NCI-H69 (cell line): ENCODE data around the gene IDH3A.
"Not testable (repeated sequence)": the region's sequence is repeated elsewhere in the genome, so short reads cannot be mapped to it uniquely, and the experiment has no call there.

Experiments used
- DNase-seq: peaks from one replicate; lab custom pipeline; 2025; lab: John Stamatoyannopoulos, UW

The IDH3A gene

GRCh38 chr15:78129751-78130287 lies 19.3 kb upstream of the IDH3A start:
- DNase-seq = peak; percentile 37

- DNase-seq = no peak
Measured at GRCh38 chr15:78130466-78131294, 18.5 kb upstream of the IDH3A start.

DNA sequence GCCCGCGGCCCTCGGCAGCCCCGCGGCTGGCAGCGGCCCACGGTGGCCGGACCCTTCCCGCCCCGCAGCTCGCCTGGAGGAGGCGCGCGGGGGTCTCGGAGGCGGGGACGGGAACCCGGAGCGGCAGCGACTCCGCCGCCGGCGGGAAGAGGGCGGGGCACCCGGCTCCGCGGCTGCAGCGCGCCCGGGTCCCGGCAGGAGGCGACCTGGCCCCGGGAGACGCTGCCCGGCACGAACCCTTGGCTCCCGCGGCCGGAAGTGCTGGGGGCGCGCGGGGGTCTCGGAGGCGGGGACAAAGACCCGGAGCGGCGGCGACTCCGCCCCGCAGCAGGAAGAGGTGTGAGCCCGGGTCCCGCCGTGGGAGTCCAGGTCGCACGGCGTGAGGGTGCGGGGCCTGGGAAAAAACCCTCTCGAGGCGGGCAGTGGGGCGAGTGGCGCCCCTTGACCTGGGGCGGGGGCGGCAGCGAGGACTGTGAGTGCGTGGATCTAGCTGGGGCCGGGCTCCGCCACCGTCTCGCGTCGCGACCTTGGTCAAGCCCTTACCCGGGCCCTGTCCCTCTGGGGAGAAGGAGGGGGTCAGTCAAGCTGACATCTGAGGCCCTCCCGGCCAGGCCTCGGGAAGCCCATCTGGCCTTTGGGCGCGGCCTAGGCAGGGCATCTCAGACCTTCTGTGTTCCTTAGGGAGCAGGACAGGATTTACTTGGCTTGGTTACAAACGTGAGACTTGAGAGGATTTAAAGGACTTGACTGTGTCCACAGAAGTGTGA lies 17.7 kb upstream of the IDH3A start, which contains the start of gene CIB2:
CIB2 (minus strand) TSS at position 151 of the 767 bp plus-strand sequence. CDS start 230 bp downstream, outside the sequence.
- DNase-seq = peak; percentile 88

DNA sequence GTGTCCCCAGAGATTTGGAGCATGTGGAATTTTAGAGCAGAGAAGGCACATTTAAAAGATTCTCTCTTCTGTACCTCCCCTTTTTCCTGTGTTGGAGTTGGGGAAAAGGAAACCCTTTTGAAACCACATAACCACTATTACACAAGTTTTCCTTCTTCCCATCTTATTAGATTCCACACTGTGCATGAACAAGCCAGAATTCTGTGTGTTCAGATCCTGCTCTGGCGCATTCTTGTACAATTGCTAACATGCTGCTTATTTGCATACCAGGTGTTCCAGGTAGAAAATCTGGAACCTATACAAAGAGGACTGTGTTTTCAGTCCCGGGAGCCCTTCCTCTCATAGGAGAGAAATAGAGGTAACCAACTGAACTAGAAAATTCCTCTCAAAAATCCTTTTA lies 15.4 kb upstream of the IDH3A start:
- DNase-seq = no peak

- no peak for DNase-seq
Measured at GRCh38 chr15:78139578-78139977, 9.6 kb upstream of the IDH3A start.

DNA sequence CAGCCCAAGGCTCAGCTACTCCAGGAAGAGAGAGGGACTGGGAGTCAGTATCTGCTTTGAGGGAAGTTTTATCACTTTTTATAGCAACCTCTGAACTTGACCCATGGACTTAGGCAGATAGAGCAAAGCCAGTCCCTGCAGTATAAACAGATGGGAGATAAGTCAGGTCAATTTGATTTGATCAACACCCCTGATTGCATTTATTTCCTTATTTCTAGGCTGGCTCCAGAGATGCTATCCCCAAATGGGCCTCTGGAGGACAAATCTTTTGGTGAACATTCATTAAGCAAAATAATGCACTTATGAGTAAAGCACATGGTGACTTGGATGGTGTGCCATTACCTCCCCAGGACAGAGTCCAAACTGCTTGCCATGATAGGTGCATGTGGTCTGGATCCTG lies 8.9 kb upstream of the IDH3A start:
- DNase-seq = no peak

DNA sequence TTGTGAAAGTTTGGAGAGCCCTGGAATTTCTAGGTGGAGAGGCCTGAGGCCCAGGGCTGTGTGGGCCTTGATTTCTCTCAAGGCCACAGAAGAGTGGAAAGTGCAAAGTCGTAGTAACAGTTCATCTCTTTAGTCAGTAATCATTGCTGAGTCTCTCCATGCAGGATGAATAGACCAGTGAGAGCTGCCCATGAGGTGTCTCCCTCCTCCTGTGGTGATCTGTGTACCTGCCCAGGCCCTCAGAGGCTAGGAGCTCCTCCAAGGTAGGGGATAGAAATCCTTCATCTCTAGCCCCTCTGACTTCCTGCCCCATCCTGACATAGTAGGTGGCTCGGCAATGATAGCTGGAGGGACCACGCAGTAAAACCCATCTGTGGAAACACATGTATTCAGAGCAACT lies 6.8 kb upstream of the IDH3A start:
- DNase-seq = no peak

DNA sequence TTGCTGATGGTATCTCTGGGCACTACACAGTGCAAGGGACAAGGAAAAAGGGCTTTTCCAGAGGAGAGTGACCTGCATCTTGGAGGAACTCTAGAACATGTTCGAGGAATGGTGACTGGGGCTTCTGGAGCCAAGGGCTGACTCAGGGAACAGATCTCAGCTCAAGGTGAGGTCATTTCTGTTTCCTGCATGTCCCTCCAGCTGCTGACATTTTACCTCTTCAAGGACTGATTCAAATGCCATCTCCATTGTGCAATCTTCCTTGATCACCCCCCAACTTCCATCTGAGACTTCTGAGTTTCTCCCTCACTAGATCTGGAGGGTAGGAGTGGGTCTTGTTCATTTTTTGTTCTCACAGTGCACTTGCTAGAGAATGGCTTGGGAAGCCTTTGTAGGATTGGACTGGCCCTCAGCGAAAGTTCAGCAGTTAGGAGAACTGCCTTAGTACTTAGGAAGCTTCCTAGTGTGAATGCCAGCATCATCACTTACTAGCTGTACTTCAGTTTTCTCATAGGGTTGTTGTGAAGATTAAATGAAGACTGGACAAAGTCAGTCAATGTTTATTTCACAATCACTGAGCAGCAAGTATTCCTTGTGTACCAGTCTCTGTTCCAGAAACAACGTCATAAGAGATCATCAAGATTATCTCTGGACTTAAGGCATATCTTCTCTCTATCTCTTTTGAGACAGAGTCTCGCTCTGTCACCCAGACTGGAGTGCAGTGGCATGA lies 2.6 kb upstream of the IDH3A start:
- no peak for DNase-seq

DNA sequence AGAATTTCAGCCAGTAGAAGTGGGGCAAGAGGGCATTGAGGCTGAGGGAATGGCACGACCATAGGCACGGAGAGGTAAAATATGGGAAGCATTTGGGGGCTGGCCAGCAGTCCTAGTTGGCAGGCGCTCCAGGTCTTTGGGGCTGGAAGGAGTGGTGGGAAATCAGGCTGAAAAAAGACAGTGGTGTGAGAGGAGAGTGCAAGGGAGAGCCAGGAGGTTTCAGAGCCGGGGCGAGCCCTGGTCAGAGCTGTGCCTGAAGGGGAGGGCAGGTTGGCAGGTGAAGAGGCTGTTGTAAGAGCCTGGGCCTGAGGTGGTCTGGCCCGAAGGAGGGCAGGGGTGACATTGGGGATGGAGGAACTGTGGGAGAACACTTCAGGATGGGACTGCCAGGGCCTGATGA lies 1.6 kb upstream of the IDH3A start:
- DNase-seq = no peak

- no peak for DNase-seq
Measured at GRCh38 chr15:78148392-78149067, 632 bp upstream of the IDH3A start.

GRCh38 chr15:78149805-78150751 lies 916 bp downstream of the IDH3A start:
- DNase-seq = peak; percentile 67

- DNase-seq = not testable (repeated sequence)
Measured at GRCh38 chr15:78151075-78151474, 1.9 kb downstream of the IDH3A start.

DNA sequence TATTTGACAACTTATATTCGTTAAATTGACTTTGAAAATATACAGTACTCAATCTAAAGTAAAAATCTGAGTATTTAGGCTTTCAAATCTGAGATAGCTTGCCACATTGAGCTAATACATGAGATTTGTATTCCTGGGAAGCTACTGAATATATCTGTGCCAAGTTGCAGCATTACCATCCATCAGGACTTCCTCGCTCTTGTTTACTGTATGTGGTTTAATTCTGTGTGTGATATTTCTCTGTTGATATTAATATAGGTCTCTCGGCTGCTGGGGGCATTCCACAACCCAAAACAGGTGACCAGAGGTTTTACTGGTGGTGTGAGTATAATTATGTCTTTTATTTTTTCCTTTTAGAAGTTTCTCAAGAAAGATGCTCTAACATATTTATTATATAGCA lies 5.8 kb downstream of the IDH3A start:
- no peak for DNase-seq

- DNase-seq = no peak
Measured at GRCh38 chr15:78155355-78155939, 6.3 kb downstream of the IDH3A start.

- DNase-seq = no peak
Measured at GRCh38 chr15:78156653-78157052, 7.5 kb downstream of the IDH3A start.

- DNase-seq = no peak
Measured at GRCh38 chr15:78157203-78157602, 8.0 kb downstream of the IDH3A start.

GRCh38 chr15:78159395-78159794 lies 10.2 kb downstream of the IDH3A start:
- DNase-seq = no peak

GRCh38 chr15:78162038-78162437 lies 12.9 kb downstream of the IDH3A start:
- no peak for DNase-seq

- DNase-seq = no peak
Measured at GRCh38 chr15:78164010-78164409, 14.8 kb downstream of the IDH3A start.

DNA sequence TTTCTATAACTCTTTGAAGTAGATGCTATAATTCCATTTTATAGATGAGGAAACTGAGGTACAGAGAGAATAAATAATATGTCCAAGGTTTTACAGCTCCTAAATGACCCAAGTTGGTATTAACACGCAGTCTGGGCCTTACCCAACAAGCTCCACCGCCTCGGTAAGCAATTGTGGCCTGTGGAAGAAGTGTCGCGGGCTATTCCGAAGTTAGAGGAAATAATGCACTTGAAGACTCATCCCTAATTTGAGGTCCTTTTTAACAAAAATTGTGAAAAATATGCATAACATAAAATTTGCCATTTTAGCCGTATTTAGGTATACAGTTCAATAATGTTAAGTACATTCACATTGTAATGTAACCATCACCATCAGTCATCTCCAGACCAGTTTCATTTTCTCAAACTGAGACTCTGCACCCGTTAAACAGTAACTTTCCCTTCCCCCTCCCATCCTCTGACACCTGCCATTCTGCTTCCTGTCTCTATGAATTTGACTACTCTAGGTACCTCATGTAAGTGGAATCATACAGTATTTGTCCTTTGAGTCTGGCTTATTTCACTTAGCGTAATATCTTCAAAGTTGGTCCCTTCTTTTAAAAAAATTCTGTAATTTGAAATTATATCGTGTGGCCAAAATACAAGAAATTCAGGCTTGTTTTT lies 18.2 kb downstream of the IDH3A start:
- DNase-seq = no peak
